ENCODE results near the gene SMARCA1.

DNA sequence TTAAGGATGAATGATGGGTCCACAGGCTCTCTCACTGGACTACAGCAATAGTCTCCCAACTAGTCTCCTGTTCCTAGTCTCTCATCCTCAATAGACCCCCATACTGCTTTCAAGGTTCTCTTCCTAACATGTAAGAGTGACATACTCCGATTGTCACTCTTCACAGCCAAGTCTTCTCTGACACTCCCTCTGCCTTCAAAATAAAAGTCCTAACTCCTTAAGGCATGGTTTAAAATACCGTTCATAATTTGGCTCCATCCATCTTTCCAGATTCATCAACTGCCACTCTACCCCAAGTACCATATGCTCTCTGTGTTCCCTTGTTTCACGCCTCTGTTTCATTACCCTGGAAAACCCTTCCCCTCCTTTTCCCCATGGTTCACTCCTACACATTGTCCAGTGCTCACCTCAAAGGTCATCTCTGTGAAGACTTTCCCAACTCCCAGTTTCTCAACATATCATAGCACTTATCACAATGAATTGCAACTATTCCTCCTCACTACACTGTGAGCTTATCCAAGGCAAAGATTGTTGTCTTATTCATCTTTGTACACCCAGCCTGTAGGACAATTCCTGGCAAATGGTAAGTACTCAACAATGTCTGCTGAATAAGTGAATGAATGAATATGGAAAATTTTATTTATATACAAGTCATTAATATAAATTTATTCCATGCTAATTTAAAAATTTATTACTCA lies 26.0 kb downstream of the SMARCA1 start:
- TF ChIP-seq POLR2A (IDR thresholded peaks at IDR 0.05; ENCODE audit: extremely low read depth, insufficient read length): no peak
- TF ChIP-seq, protein P1, sequence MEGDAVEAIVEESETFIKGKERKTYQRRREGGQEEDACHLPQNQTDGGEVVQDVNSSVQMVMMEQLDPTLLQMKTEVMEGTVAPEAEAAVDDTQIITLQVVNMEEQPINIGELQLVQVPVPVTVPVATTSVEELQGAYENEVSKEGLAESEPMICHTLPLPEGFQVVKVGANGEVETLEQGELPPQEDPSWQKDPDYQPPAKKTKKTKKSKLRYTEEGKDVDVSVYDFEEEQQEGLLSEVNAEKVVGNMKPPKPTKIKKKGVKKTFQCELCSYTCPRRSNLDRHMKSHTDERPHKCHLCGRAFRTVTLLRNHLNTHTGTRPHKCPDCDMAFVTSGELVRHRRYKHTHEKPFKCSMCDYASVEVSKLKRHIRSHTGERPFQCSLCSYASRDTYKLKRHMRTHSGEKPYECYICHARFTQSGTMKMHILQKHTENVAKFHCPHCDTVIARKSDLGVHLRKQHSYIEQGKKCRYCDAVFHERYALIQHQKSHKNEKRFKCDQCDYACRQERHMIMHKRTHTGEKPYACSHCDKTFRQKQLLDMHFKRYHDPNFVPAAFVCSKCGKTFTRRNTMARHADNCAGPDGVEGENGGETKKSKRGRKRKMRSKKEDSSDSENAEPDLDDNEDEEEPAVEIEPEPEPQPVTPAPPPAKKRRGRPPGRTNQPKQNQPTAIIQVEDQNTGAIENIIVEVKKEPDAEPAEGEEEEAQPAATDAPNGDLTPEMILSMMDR (IDR thresholded peaks at IDR 0.05; ENCODE audit: low read depth, low read length): no peak

All from NB4 (cell line).